HepG2 (cell line): Measurements from ENCODE around the gene PNPLA3. TPM values are rescaled to one million over a fixed set of nuclear protein-coding genes. Genes with fewer than 3 reads are reported as not detected.

ENCODE experiments used
- ATAC-seq: fragments of 200-7000 bp; cut with Tn5 transposase; 3 replicates; pipeline ENCODE4 v1.9.1; 2020; ENCODE audit warnings: mild to moderate bottlenecking, moderate library complexity
- BruUV-seq: library from RNA; stranded (reverse); fragments of 400-500 nt; replicated peaks from 2 replicates; lab custom pipeline; 2021; lab: Mats Ljungman, UMichigan
- CTCF ChIA-PET: fragments of 300-600 bp; formaldehyde crosslinking; extraction: SDS; loops from one replicate; lab custom pipeline; 2021; ENCODE audit warnings: low total read pairs, inconsistent platforms, low intra/inter-chr PET ratio; lab: Yijun Ruan, JAX
- POLR2A ChIA-PET: fragments of 350-600 bp; sonication (Branson Sonifier 250); formaldehyde crosslinking; loops from one replicate; lab custom pipeline; 2020; ENCODE audit warnings: antibody characterized with exemption, inconsistent platforms; lab: Yijun Ruan, JAX
- DNase-seq: peaks from one replicate; pipeline ENCODE4 v3.0.0-alpha.2; 2015; ENCODE audit warnings: low spot score
- FAIRE-seq: peaks from 3 replicates; lab custom pipeline; 2011; peaks lifted over from hg19 to GRCh38; lab: Jason Lieb, UNC
- H2AFZ ChIP-seq: one replicate; pipeline ENCODE4 v1.6.1; 2011; ENCODE audit warnings: low read length, inconsistent platforms
- H3K27ac ChIP-seq: fragments of 300-600 bp; 3 replicates; pipeline ENCODE4 v1.8.0; 2011; ENCODE audit warnings: mixed run types, mild to moderate bottlenecking, mixed read lengths, low read length, inconsistent platforms; ENCODE audit not compliant: insufficient read depth; ENCODE audit errors: extremely low read length
- H3K27me3 ChIP-seq, 2 experiments: fragments of 200-600 bp in 1 of 2; 2 replicates in 1 of 2; 3 replicates in 1 of 2; pipeline versions ENCODE4 v1.6.0 to v1.8.0; 2011; ENCODE audit warnings: low read length in 2 of 2, mild to moderate bottlenecking in 2 of 2, moderate library complexity in 2 of 2, inconsistent platforms in 1 of 2; ENCODE audit not compliant: insufficient read depth in 2 of 2, control insufficient read depth in 1 of 2
- H3K36me3 ChIP-seq, 2 experiments: fragments of 200-600 bp in 1 of 2; replicated peaks in 1 of 2; 2 replicates in 1 of 2; 3 replicates in 1 of 2; pipeline versions ENCODE4 v1.5.1 to v1.8.0; 2011; ENCODE audit warnings: low read length in 2 of 2, inconsistent platforms in 1 of 2; ENCODE audit not compliant: insufficient read depth in 2 of 2, control insufficient read depth in 1 of 2
- H3K4me1 ChIP-seq: 2 replicates; pipeline ENCODE4 v1.5.1; 2012; ENCODE audit warnings: low read length, inconsistent platforms; ENCODE audit not compliant: insufficient read depth
- H3K4me2 ChIP-seq: 2 replicates; pipeline ENCODE4 v1.6.0; 2011; ENCODE audit warnings: low read depth, low read length, inconsistent platforms
- H3K4me3 ChIP-seq, 3 experiments: fragments of 200-600 bp in 1 of 3; sonication (generic), shearing (Covaris generic) in 1 of 3; replicated peaks in 1 of 3; 2 replicates each; pipeline ENCODE4 v1.5.1; 2011 to 2016; ENCODE audit warnings: low read length in 3 of 3, inconsistent platforms in 2 of 3, low read depth in 2 of 3, mild to moderate bottlenecking in 2 of 3, control low read depth in 1 of 3, mixed read lengths in 1 of 3; ENCODE audit not compliant: insufficient read depth in 1 of 3
- H3K79me2 ChIP-seq: one replicate; pipeline ENCODE4 v1.6.1; 2011; ENCODE audit warnings: low read length, inconsistent platforms; ENCODE audit not compliant: insufficient read depth
- H3K9ac ChIP-seq: 2 replicates; pipeline ENCODE4 v1.6.0; 2011; ENCODE audit warnings: mild to moderate bottlenecking, low read depth, low read length, inconsistent platforms; ENCODE audit not compliant: insufficient read depth
- H3K9me3 ChIP-seq: 2 replicates; pipeline ENCODE4 v1.5.1; 2012; ENCODE audit warnings: mild to moderate bottlenecking, low read length
- H4K20me1 ChIP-seq: 2 replicates; pipeline ENCODE4 v1.6.0; 2011; ENCODE audit warnings: inconsistent platforms, mild to moderate bottlenecking, low read length, moderate library complexity; ENCODE audit not compliant: insufficient read depth
- BHLHE40 ChIP-seq: IDR thresholded peaks from 2 replicates; pipeline ENCODE4 v1.6.1; 2011; ENCODE audit warnings: low read length, improper control_type of control experiment
- CBX1 ChIP-seq: IDR thresholded peaks from one replicate; pipeline ENCODE4 v1.6.1; 2016; ENCODE audit warnings: antibody characterized with exemption, low read depth
- CEBPB ChIP-seq: IDR thresholded peaks from 2 replicates; pipeline ENCODE4 v1.6.1; 2011; ENCODE audit warnings: low read depth, low read length, improper control_type of control experiment, borderline replicate concordance
- WGBS: methylation state at CpG from one replicate; pipeline ENCODE4 v1.1.6; 2017; ENCODE audit warnings: low lambda C conversion rate; 5-methylcytosine and 5-hydroxymethylcytosine counted together
- in situ Hi-C: cut with HindIII; loops from 2 replicates; pipeline ENCODE4 v1.10.0; 2017; ENCODE audit warnings: low pct_unique_long_range_greater_than_20kb; ENCODE audit not compliant: extremely low pct_ligation_motif_present
- intact Hi-C: fragments of 100-400 bp; cut with micrococcal nuclease; formaldehyde crosslinking; loops from one replicate; pipeline ENCODE4 v1.10.0; 2022; ENCODE audit not compliant: unreplicated experiment
- polyA plus RNA-seq, 8 experiments: library from polyadenylated mRNA; depleted of rRNA in 3 of 8; stranded (reverse) in 7 of 8; unstranded in 1 of 8; fragments of >200 nt; fragmentation: Illumina TruSeq in 4 of 8; extraction: Trizol in 4 of 8; gene quantifications; 2 replicates each; pipeline versions ENCODE4 v1.2.1 to v1.2.3, GENCODE V29; 2011 to 2016; ENCODE audit warnings: low read depth in 4 of 8, missing spikeins in 1 of 8, mixed read lengths in 1 of 8; ENCODE audit not compliant: insufficient read depth in 1 of 8
- total RNA-seq, 5 experiments: library from RNA; depleted of rRNA; stranded (reverse); fragments of >200 nt; fragmentation: Illumina TruSeq; extraction: Trizol; gene quantifications; 2 replicates each; pipeline ENCODE4 v1.2.3, GENCODE V29; 2016; ENCODE audit warnings: low read depth in 1 of 5
- TF ChIP-seq, protein P1 (sequence below): sonication (generic); formaldehyde crosslinking; conservative IDR thresholded peaks from 2 replicates; pipeline ENCODE4 v1.8.0; 2022; ENCODE audit warnings: low read depth, missing genetic modification reagents
- TF ChIP-seq, protein P2 (sequence below): sonication (generic); formaldehyde crosslinking; conservative IDR thresholded peaks from 2 replicates; pipeline ENCODE4 v1.8.0; 2022; ENCODE audit warnings: missing genetic modification reagents
- TF ChIP-seq, protein P3 (sequence below): IDR thresholded peaks from 2 replicates; pipeline ENCODE4 v1.6.1; 2016; ENCODE audit warnings: missing genetic modification reagents, missing compliant biosample characterization
- TF ChIP-seq, protein P4 (sequence below): sonication (generic); formaldehyde crosslinking; IDR thresholded peaks from 2 replicates; pipeline ENCODE4 v1.5.0; 2020; ENCODE audit warnings: mild to moderate bottlenecking, missing genetic modification reagents, moderate library complexity
- TF ChIP-seq, protein P5 (sequence below): IDR thresholded peaks from 2 replicates; pipeline ENCODE4 v1.6.1; 2016

Gene PNPLA3
- total and polyA plus RNA-seq, 2 of the 13 experiments (the other 11 are each of a cell fraction or from before 2014, with no cell fraction given) = 16.9 to 19.8 TPM

- 24% methylated on average over 7 of the region's 9 CpGs for WGBS
- no peaks in the 10 kb centered on the region for H4K20me1 ChIP-seq
- no peak for FAIRE-seq
Observed at GRCh38 chr22:43882122-43882767, 41.4 kb upstream of the PNPLA3 start.

More at GRCh38 chr22:43882122-43882767, 41.4 kb upstream of the PNPLA3 start:
- Histone ChIP-seq H3K27ac (no peak overlapping the region), H3K9ac (no peak overlapping the region), H3K4me2 (no peak overlapping the region), H3K79me2 (no peaks in the 10 kb centered on the region), H3K4me3 (no peak overlapping the region), H3K27me3 (peaks cover 0 to 3% of the 10 kb centered on the region in 2 experiments; a peak in 2 of 5 replicates), H3K9me3 (no peaks in the 10 kb centered on the region), H2AFZ (no peak overlapping the region), H3K4me1 (no peaks in the 10 kb centered on the region), H3K36me3 (no peaks in the 10 kb centered on the region)
- POLR2A ChIA-PET = no interaction called here
- ATAC-seq (no peak), DNase-seq (no peak)
- in situ Hi-C loops = loop anchor here (25.0 kb wide), 1 partner anchor 755 kb away; no protein-coding TSS in a partner anchor
- no TSS peak for BruUV-seq
- TF ChIP-seq, protein P1, sequence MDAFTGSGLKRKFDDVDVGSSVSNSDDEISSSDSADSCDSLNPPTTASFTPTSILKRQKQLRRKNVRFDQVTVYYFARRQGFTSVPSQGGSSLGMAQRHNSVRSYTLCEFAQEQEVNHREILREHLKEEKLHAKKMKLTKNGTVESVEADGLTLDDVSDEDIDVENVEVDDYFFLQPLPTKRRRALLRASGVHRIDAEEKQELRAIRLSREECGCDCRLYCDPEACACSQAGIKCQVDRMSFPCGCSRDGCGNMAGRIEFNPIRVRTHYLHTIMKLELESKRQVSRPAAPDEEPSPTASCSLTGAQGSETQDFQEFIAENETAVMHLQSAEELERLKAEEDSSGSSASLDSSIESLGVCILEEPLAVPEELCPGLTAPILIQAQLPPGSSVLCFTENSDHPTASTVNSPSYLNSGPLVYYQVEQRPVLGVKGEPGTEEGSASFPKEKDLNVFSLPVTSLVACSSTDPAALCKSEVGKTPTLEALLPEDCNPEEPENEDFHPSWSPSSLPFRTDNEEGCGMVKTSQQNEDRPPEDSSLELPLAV (CRISPR knock-in tag) = no peak
- TF ChIP-seq, protein P2, sequence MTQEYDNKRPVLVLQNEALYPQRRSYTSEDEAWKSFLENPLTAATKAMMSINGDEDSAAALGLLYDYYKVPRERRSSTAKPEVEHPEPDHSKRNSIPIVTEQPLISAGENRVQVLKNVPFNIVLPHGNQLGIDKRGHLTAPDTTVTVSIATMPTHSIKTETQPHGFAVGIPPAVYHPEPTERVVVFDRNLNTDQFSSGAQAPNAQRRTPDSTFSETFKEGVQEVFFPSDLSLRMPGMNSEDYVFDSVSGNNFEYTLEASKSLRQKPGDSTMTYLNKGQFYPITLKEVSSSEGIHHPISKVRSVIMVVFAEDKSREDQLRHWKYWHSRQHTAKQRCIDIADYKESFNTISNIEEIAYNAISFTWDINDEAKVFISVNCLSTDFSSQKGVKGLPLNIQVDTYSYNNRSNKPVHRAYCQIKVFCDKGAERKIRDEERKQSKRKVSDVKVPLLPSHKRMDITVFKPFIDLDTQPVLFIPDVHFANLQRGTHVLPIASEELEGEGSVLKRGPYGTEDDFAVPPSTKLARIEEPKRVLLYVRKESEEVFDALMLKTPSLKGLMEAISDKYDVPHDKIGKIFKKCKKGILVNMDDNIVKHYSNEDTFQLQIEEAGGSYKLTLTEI (CRISPR knock-in tag) = no peak
- TF ChIP-seq CBX1 (no peak), BHLHE40 (no peak), CEBPB (peak; percentile 33; the same call in 1 of the 2 replicates)
- TF ChIP-seq, protein P3, sequence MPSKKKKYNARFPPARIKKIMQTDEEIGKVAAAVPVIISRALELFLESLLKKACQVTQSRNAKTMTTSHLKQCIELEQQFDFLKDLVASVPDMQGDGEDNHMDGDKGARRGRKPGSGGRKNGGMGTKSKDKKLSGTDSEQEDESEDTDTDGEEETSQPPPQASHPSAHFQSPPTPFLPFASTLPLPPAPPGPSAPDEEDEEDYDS (CRISPR knock-in tag) = no peak
- TF ChIP-seq, protein P4, sequence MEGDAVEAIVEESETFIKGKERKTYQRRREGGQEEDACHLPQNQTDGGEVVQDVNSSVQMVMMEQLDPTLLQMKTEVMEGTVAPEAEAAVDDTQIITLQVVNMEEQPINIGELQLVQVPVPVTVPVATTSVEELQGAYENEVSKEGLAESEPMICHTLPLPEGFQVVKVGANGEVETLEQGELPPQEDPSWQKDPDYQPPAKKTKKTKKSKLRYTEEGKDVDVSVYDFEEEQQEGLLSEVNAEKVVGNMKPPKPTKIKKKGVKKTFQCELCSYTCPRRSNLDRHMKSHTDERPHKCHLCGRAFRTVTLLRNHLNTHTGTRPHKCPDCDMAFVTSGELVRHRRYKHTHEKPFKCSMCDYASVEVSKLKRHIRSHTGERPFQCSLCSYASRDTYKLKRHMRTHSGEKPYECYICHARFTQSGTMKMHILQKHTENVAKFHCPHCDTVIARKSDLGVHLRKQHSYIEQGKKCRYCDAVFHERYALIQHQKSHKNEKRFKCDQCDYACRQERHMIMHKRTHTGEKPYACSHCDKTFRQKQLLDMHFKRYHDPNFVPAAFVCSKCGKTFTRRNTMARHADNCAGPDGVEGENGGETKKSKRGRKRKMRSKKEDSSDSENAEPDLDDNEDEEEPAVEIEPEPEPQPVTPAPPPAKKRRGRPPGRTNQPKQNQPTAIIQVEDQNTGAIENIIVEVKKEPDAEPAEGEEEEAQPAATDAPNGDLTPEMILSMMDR (CRISPR knock-in tag) = no peak
- TF ChIP-seq, protein P5, sequence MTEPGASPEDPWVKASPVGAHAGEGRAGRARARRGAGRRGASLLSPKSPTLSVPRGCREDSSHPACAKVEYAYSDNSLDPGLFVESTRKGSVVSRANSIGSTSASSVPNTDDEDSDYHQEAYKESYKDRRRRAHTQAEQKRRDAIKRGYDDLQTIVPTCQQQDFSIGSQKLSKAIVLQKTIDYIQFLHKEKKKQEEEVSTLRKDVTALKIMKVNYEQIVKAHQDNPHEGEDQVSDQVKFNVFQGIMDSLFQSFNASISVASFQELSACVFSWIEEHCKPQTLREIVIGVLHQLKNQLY = no peak
- CTCF ChIA-PET = interaction anchor here (2.0 kb wide), 1 partner anchor 64 kb away, joined by 7 read pairs; no protein-coding TSS in a partner anchor
- intact Hi-C loops = no loop called here
